Body of pancreas (tissue), 4 donors: ENCODE results near the gene NCOR1.
A peak's percentile ranks its signal among the peaks of the same experiment; 100 is the strongest.

Source experiments
- POLR2A ChIP-seq, 3 donors: fragments of 450-650 bp; IDR thresholded peaks; one replicate each; pipeline ENCODE4 v1.6.1; 2016; ENCODE audit warnings: antibody characterized with exemption in 3 of 3, mild to moderate bottlenecking in 2 of 3
- TF ChIP-seq, protein P1 (sequence below), 7 experiments: fragments of 450-650 bp in 4 of 7; fragments of 200-600 bp in 3 of 7; sonication (generic) in 3 of 7; IDR thresholded peaks; one replicate each; pipeline ENCODE4 v1.5.1; 2016 to 2019; ENCODE audit warnings: antibody characterized with exemption in 7 of 7

GRCh38 chr17:15999141-15999973 is 216.0 kb downstream of the NCOR1 start, which contains the start of the genes TTC19 and ZSWIM7:
- TF ChIP-seq POLR2A (IDR thresholded peaks at IDR 0.05): peak; percentile 91 to 98 (median 96)
- TF ChIP-seq, protein P1, sequence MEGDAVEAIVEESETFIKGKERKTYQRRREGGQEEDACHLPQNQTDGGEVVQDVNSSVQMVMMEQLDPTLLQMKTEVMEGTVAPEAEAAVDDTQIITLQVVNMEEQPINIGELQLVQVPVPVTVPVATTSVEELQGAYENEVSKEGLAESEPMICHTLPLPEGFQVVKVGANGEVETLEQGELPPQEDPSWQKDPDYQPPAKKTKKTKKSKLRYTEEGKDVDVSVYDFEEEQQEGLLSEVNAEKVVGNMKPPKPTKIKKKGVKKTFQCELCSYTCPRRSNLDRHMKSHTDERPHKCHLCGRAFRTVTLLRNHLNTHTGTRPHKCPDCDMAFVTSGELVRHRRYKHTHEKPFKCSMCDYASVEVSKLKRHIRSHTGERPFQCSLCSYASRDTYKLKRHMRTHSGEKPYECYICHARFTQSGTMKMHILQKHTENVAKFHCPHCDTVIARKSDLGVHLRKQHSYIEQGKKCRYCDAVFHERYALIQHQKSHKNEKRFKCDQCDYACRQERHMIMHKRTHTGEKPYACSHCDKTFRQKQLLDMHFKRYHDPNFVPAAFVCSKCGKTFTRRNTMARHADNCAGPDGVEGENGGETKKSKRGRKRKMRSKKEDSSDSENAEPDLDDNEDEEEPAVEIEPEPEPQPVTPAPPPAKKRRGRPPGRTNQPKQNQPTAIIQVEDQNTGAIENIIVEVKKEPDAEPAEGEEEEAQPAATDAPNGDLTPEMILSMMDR (IDR thresholded peaks at IDR 0.05): peak in 1 of 7 experiments; percentile 29
